GM21381 (cell line): ENCODE measurements around the gene KCNQ5.

Source experiments
- ATAC-seq: cut with Tn5 transposase; IDR thresholded peaks from one replicate; pipeline ENCODE4 v1.9.1; 2021; ENCODE audit warnings: mild to moderate bottlenecking, moderate library complexity; ENCODE audit not compliant: unreplicated experiment

The KCNQ5 gene

GRCh38 chr6:72792692-72793091, 170.8 kb downstream of the KCNQ5 start:
- no peak for ATAC-seq

- ATAC-seq = no peak
These were observed 172.0 kb downstream of the KCNQ5 start for GRCh38 chr6:72793641-72794395.

- no peak for ATAC-seq
These were observed 176.3 kb downstream of the KCNQ5 start for GRCh38 chr6:72798196-72798595.

- ATAC-seq = no peak
These were observed 188.0 kb downstream of the KCNQ5 start for GRCh38 chr6:72809746-72810379.

- ATAC-seq = no peak
These were observed 188.9 kb downstream of the KCNQ5 start for GRCh38 chr6:72810571-72811280.

- ATAC-seq = no peak
These were observed 190.1 kb downstream of the KCNQ5 start for GRCh38 chr6:72811971-72812421.

GRCh38 chr6:72813807-72814596, 192.1 kb downstream of the KCNQ5 start:
- no peak for ATAC-seq

- ATAC-seq = no peak
These were observed 194.2 kb downstream of the KCNQ5 start for GRCh38 chr6:72816022-72816421.

GRCh38 chr6:72817208-72817607, 195.3 kb downstream of the KCNQ5 start:
- ATAC-seq = no peak

GRCh38 chr6:72819609-72820008, 197.7 kb downstream of the KCNQ5 start:
- ATAC-seq = no peak

GRCh38 chr6:72820153-72820552, 198.3 kb downstream of the KCNQ5 start:
- ATAC-seq = no peak

- no peak for ATAC-seq
These were observed 199.0 kb downstream of the KCNQ5 start for GRCh38 chr6:72820906-72821305.

- no peak for ATAC-seq
These were observed 200.2 kb downstream of the KCNQ5 start for GRCh38 chr6:72822023-72822422.

GRCh38 chr6:72822691-72823090, 200.8 kb downstream of the KCNQ5 start:
- no peak for ATAC-seq

- no peak for ATAC-seq
These were observed 203.0 kb downstream of the KCNQ5 start for GRCh38 chr6:72824833-72825232.

- no peak for ATAC-seq
These were observed 203.5 kb downstream of the KCNQ5 start for GRCh38 chr6:72825315-72825911.

- no peak for ATAC-seq
These were observed 204.2 kb downstream of the KCNQ5 start for GRCh38 chr6:72826037-72826436.

GRCh38 chr6:72826744-72827438, 205.0 kb downstream of the KCNQ5 start:
- no peak for ATAC-seq

- no peak for ATAC-seq
These were observed 207.0 kb downstream of the KCNQ5 start for GRCh38 chr6:72828904-72829303.

- no peak for ATAC-seq
These were observed 210.4 kb downstream of the KCNQ5 start for GRCh38 chr6:72832271-72832670.
